ENCODE measurements around the gene UBASH3B. TPM values are rescaled to one million over a fixed set of nuclear protein-coding genes. Genes with fewer than 3 reads are reported as not detected.
"Not testable (repeated sequence)": the region's sequence is repeated elsewhere in the genome, so short reads cannot be mapped to it uniquely, and the experiment has no call there.

The UBASH3B gene
- total RNA-seq, result 2.9 and 4.3 TPM in 2 replicates

GRCh38 chr11:122655527-122656072 lies at the start of gene UBASH3B:
Gene UBASH3B (plus strand): TSS chr11:122655722. CDS start chr11:122656050, 328 bp downstream.
- H3K27me3 Mint-ChIP-seq, result peaks cover 22% of the 10 kb centered on the region
- TF ChIP-seq, protein P1, sequence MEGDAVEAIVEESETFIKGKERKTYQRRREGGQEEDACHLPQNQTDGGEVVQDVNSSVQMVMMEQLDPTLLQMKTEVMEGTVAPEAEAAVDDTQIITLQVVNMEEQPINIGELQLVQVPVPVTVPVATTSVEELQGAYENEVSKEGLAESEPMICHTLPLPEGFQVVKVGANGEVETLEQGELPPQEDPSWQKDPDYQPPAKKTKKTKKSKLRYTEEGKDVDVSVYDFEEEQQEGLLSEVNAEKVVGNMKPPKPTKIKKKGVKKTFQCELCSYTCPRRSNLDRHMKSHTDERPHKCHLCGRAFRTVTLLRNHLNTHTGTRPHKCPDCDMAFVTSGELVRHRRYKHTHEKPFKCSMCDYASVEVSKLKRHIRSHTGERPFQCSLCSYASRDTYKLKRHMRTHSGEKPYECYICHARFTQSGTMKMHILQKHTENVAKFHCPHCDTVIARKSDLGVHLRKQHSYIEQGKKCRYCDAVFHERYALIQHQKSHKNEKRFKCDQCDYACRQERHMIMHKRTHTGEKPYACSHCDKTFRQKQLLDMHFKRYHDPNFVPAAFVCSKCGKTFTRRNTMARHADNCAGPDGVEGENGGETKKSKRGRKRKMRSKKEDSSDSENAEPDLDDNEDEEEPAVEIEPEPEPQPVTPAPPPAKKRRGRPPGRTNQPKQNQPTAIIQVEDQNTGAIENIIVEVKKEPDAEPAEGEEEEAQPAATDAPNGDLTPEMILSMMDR (IDR thresholded peaks at IDR 0.05), result no peak
- H3K9me3 Mint-ChIP-seq, result no peaks in the 10 kb centered on the region
- POLR2A ChIA-PET, result interaction anchor here (0.5 to 2.1 kb wide), 11 partner anchors 41 to 105 kb away, joined by 3 to 11 read pairs (median 4); no protein-coding TSS in a partner anchor
- CTCF ChIA-PET, result interaction anchor here (0.6 to 3.4 kb wide), 11 partner anchors 20 to 1001 kb away, joined by 3 to 79 read pairs (median 3); no protein-coding TSS in a partner anchor
- DNase-seq (peak; percentile 62), ATAC-seq (ENCODE audit: low read depth) (peak; percentile 78)
- H3K4me1 Mint-ChIP-seq, result peaks cover 21% of the 10 kb centered on the region
- H3K4me3 Mint-ChIP-seq, result peak within 1 kb of the TSS; percentile 96
- intact Hi-C loops (cut with micrococcal nuclease), result loop anchor here (1.0 to 5.0 kb wide), 8 partner anchors 26 to 407 kb away; partner anchors contain the start of gene HSPA8
- H3K27ac Mint-ChIP-seq, result peak within 1 kb of the TSS; percentile 79
- H3K36me3 Mint-ChIP-seq (ENCODE audit: low read depth), result peaks cover 2% of the 10 kb centered on the region

DNA sequence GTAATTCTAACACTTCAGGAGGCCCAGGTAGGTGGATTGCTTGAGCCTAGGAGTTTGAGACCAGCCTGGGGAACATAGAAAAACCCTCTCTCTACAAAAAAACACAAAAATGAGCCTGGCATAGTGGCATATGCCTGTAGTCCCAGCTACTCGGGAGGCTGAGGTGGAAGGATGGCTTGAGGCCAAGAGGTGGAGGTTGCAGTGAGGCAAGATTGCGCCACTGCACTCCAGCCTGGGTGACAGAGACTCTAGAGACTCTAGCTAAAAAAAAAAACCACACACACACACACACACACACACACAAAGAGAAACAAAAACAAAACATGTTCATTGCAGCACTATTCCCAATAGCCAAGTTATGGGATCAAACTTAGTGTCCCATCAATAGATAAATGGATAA lies 48.4 kb upstream of the UBASH3B start:
- DNase-seq; ATAC-seq (ENCODE audit: low read depth); H3K4me1 Mint-ChIP-seq; CTCF ChIA-PET; intact Hi-C loops (cut with micrococcal nuclease); H3K9me3 Mint-ChIP-seq; H3K36me3 Mint-ChIP-seq (ENCODE audit: low read depth); H3K27ac Mint-ChIP-seq; H3K4me3 Mint-ChIP-seq: not testable (repeated sequence)
- POLR2A ChIA-PET, result interaction anchor here (0.6 kb wide), 1 partner anchor 99 kb away, joined by 3 read pairs; no protein-coding TSS in a partner anchor
- peaks cover 14% of the 10 kb centered on the region for H3K27me3 Mint-ChIP-seq

DNA sequence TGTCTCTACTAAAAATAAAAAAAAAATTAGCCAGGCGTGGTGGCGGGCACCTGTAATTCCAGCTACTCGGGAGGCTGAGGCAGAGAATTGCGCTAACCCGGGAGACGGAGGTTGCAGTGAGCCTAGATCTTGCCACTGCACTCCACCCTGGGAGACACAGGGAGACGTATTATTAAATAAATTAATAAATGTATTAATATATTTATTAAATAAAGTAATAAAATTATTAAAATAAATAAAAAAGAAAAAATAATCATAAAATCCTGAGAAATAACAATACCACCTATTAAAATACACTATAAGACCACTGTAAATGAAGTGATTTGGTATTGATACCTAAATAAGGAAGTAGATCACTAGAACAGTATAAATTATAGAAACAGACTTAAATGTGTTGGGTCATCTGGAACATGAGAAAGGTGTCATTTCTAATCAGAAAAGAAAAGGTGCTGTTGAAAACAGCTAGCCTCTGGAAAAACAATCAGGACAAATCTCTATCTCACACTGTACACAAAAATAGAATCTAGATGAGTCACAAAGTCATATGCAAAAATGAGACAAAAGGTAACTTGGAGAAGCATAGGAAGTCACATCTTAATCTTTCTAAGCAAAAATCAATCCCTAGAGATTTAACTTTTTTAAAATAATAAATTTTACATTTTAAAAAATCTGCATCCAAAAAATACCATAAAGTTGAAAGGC lies 43.2 kb upstream of the UBASH3B start:
- DNase-seq (no peak), ATAC-seq (ENCODE audit: low read depth) (no peak)
- Mint-ChIP-seq H3K27me3 (peaks cover 7% of the 10 kb centered on the region), H3K36me3 (ENCODE audit: low read depth) (no peaks in the 10 kb centered on the region), H3K27ac (no peak overlapping the region), H3K9me3 (no peaks in the 10 kb centered on the region), H3K4me1 (no peaks in the 10 kb centered on the region), H3K4me3 (no peak overlapping the region)
- TF ChIP-seq, protein P1 (IDR thresholded peaks at IDR 0.05), result no peak
- POLR2A ChIA-PET, result no interaction called here
- intact Hi-C loops (cut with micrococcal nuclease), result no loop called here
- CTCF ChIA-PET, result interaction anchor here (1.3 kb wide), 1 partner anchor 32 kb away, joined by 3 read pairs; no protein-coding TSS in a partner anchor

DNA sequence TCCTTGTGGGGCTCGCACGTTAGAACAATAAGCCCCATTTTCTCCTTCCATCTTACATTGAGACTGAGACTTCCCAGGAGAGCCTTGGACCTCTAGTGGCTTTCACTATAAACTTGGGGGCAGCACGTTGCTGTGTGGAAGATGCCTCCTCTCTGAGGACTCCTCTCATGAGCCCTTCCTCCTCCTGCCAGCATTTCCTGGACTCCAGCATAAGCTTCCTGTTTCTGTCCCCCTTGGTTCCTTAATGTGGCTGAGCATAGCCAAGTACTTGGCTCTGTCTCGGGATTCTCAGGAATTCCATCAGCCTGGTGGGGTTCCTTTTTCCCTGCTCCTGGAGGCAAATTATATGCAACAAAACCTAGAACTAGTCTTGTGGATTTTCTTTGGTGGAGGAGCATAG lies 38.8 kb upstream of the UBASH3B start:
- Mint-ChIP-seq H3K27ac (no peak overlapping the region), H3K9me3 (peaks cover 5% of the 10 kb centered on the region), H3K27me3 (peaks cover 2% of the 10 kb centered on the region), H3K36me3 (ENCODE audit: low read depth) (no peaks in the 10 kb centered on the region), H3K4me3 (no peak overlapping the region), H3K4me1 (no peaks in the 10 kb centered on the region)
- CTCF ChIA-PET, result interaction anchor here (0.8 kb wide), 1 partner anchor 247 kb away, joined by 3 read pairs; no protein-coding TSS in a partner anchor
- DNase-seq (no peak), ATAC-seq (ENCODE audit: low read depth) (no peak)
- TF ChIP-seq, protein P1 (IDR thresholded peaks at IDR 0.05), result no peak
- intact Hi-C loops (cut with micrococcal nuclease), result no loop called here
- POLR2A ChIA-PET, result no interaction called here

DNA sequence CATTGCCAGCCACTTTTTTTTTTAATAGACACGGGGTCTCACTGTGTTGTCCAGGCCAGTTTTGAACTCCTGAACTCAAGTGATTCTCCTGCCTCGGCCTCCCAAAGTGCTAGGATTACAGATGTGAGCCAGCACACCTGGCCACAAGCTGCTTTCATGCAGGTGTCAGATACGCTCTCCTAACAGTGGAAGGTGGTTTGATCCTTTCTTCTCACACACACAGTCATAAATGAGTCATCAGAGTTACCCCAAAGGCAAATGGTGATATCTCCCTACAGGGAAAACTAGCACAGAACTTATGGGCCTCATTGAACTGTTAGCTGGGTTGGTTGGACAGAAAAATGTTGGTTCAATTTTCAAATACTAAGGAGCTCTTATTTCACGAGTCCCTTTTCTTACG lies 38.2 kb upstream of the UBASH3B start:
- H3K36me3 Mint-ChIP-seq (ENCODE audit: low read depth), result no peaks in the 10 kb centered on the region
- CTCF ChIA-PET, result interaction anchor here (0.8 to 1.6 kb wide), 2 partner anchors 138 to 247 kb away, joined by 3 read pairs; no protein-coding TSS in a partner anchor
- H3K4me3 Mint-ChIP-seq, result no peak overlapping the region
- no peak for DNase-seq
- H3K4me1 Mint-ChIP-seq, result no peaks in the 10 kb centered on the region
- intact Hi-C loops (cut with micrococcal nuclease), result no loop called here
- TF ChIP-seq, protein P1 (IDR thresholded peaks at IDR 0.05), result no peak
- peaks cover 5% of the 10 kb centered on the region for H3K9me3 Mint-ChIP-seq
- H3K27me3 Mint-ChIP-seq, result peaks cover 2% of the 10 kb centered on the region
- H3K27ac Mint-ChIP-seq, result no peak overlapping the region
- ATAC-seq (ENCODE audit: low read depth), result no peak
- POLR2A ChIA-PET, result no interaction called here

Data from activated B cell treated with CpG ODN at 0.5 μM for 24 hours (primary cell).